WTC11 (cell line): Measurements from ENCODE around the gene OR52N1. TPM values are rescaled to one million over a fixed set of nuclear protein-coding genes. Genes with fewer than 3 reads are reported as not detected.

ENCODE experiments used
- ATAC-seq: fragments of 200-7000 bp; cut with Tn5 transposase; 2 replicates; pipeline ENCODE4 v1.10.0; 2021; ENCODE audit warnings: mild to moderate bottlenecking, moderate library complexity
- CTCF ChIA-PET: fragments of 300-600 bp; sonication (Branson Sonifier 250); formaldehyde crosslinking; loops from one replicate; lab custom pipeline; 2021; ENCODE audit warnings: antibody characterized with exemption; lab: Charles Lee
- POLR2A ChIA-PET: fragments of 350-600 bp; sonication (Branson Sonifier 250); formaldehyde crosslinking; loops from one replicate; lab custom pipeline; 2021; ENCODE audit warnings: antibody characterized with exemption; lab: Charles Lee
- DNase-seq: peaks from one replicate; pipeline ENCODE4 v3.0.0; 2021; ENCODE audit warnings: low spot score
- H3K27ac Mint-ChIP-seq: 2 replicates; pipeline ENCODE4 v1.8.0; 2021; ENCODE audit warnings: mixed read lengths
- H3K27me3 Mint-ChIP-seq: 2 replicates; pipeline ENCODE4 v1.8.0; 2021; ENCODE audit warnings: low read depth, mild to moderate bottlenecking, moderate library complexity, mixed read lengths
- H3K36me3 Mint-ChIP-seq: 2 replicates; pipeline ENCODE4 v1.8.0; 2021; ENCODE audit warnings: mixed read lengths
- H3K4me1 Mint-ChIP-seq: 2 replicates; pipeline ENCODE4 v1.8.0; 2022; ENCODE audit warnings: mixed read lengths
- H3K4me3 Mint-ChIP-seq: 2 replicates; pipeline ENCODE4 v1.8.0; 2021; ENCODE audit warnings: mild to moderate bottlenecking, moderate library complexity, mixed read lengths
- H3K9me3 Mint-ChIP-seq: 2 replicates; pipeline ENCODE4 v1.8.0; 2021; ENCODE audit warnings: mixed read lengths
- ETV6 ChIP-seq: sonication (generic); formaldehyde crosslinking; IDR thresholded peaks from 2 replicates; pipeline ENCODE4 v1.8.1; 2022; ENCODE audit warnings: mild to moderate bottlenecking, missing genetic modification reagents
- FOXP1 ChIP-seq: sonication (generic); formaldehyde crosslinking; IDR thresholded peaks from 2 replicates; pipeline ENCODE4 v1.8.0; 2022; ENCODE audit warnings: missing genetic modification reagents, mild to moderate bottlenecking, moderate library complexity, borderline replicate concordance
- GABPB1 ChIP-seq: sonication (generic); formaldehyde crosslinking; IDR thresholded peaks from 2 replicates; pipeline ENCODE4 v1.8.1; 2023; ENCODE audit warnings: mild to moderate bottlenecking, missing genetic modification reagents
- NFYB ChIP-seq: sonication (generic); formaldehyde crosslinking; conservative IDR thresholded peaks from 2 replicates; pipeline ENCODE4 v1.8.0; 2022; ENCODE audit warnings: low read depth, missing genetic modification reagents
- ZNF671 ChIP-seq: fragments of 250-450 bp; sonication (Bioruptor Pico); IDR thresholded peaks from 2 replicates; pipeline ENCODE4 v1.8.0; 2021; ENCODE audit warnings: mild to moderate bottlenecking
- total RNA-seq: library from RNA; stranded (reverse); gene quantifications from 3 replicates; pipeline ENCODE4 v1.2.3, GENCODE V29; 2021
- TF ChIP-seq, protein P1 (sequence below): sonication (generic); formaldehyde crosslinking; conservative IDR thresholded peaks from 2 replicates; pipeline ENCODE4 v1.8.1; 2023; ENCODE audit warnings: mild to moderate bottlenecking, low read depth, missing genetic modification reagents, moderate library complexity
- TF ChIP-seq, protein P2 (sequence below): sonication (generic); formaldehyde crosslinking; IDR thresholded peaks from 2 replicates; pipeline ENCODE4 v1.8.0; 2023; ENCODE audit warnings: missing genetic modification reagents, mild to moderate bottlenecking, borderline replicate concordance
- TF ChIP-seq, protein P3 (sequence below): sonication (generic); formaldehyde crosslinking; IDR thresholded peaks from 2 replicates; pipeline ENCODE4 v1.8.1; 2022; ENCODE audit warnings: low read depth, missing genetic modification reagents, borderline replicate concordance
- TF ChIP-seq, protein P4 (sequence below): fragments of 200-600 bp; IDR thresholded peaks from 2 replicates; pipeline ENCODE4 v1.8.0; 2022; ENCODE audit warnings: antibody characterized with exemption

Gene OR52N1
- total RNA-seq, 1 experiment from 2014 or later = not detected

DNA sequence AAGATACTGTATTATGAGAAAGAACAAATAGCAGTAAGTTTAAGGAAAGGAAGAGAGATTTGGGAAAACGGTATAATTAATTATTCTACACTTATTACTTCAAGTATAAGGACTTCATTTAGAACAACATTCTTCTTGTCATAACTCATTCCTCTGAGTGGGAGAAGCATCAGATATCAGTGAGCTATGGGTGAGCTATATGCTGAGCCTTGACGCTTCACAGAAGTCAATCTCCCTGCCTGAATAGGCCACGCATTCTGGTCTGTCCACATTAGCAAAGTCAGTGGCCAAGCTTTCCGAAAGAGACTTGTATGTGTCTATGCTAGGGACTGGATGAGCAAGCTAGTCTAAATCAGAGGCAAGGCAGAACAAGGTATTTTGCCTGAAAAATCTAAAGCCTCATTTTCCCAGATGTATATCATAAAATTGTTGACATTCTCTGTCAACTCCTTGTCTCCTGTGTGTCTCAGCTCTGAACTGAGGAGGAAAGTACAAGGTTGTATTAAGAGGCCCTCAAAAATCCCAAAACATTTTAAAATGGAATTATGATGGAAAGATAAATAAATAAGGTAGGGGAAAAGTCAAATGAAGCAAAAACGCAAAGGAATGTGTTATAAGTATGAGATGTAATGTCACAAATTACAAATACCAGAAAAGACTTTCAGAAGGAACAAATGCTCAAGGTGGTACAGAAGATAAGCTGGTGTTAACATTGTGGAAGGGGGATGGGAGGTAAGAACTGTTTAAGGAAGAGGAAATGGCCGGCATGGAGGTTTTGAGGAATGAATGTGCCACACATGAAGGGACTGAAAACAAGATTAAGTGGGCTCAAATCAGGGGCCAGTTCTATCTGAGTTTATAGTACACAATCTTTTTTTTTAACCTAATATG, 19.1 kb upstream of the OR52N1 start (continued):
- TF ChIP-seq, protein P1, sequence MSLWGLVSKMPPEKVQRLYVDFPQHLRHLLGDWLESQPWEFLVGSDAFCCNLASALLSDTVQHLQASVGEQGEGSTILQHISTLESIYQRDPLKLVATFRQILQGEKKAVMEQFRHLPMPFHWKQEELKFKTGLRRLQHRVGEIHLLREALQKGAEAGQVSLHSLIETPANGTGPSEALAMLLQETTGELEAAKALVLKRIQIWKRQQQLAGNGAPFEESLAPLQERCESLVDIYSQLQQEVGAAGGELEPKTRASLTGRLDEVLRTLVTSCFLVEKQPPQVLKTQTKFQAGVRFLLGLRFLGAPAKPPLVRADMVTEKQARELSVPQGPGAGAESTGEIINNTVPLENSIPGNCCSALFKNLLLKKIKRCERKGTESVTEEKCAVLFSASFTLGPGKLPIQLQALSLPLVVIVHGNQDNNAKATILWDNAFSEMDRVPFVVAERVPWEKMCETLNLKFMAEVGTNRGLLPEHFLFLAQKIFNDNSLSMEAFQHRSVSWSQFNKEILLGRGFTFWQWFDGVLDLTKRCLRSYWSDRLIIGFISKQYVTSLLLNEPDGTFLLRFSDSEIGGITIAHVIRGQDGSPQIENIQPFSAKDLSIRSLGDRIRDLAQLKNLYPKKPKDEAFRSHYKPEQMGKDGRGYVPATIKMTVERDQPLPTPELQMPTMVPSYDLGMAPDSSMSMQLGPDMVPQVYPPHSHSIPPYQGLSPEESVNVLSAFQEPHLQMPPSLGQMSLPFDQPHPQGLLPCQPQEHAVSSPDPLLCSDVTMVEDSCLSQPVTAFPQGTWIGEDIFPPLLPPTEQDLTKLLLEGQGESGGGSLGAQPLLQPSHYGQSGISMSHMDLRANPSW (CRISPR knock-in tag) = no peak
- TF ChIP-seq NFYB (CRISPR knock-in tag) = no peak

DNA sequence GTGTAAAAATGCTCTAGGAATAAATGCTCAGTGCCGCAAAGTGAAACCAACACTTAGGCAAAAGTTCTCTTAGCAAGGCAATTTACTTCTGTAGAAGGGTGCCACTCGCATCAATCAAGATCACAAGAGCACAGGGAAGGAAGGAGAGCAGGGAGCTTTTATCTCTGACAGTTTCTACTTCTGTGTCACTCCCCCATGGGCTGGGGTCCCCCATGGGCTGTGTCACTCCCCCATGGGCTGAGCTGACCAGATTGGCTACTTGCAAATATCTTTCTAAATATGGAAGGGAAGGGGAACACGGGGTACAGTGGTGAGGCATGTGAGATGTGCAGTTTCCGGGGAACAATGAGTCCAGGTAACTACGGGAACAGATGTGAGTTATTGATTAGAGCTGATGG, 18.1 kb upstream of the OR52N1 start:
- 0 out of 2 replicates have a peak, but pooled peaks cover 5% of the 10 kb centered on the region for H3K36me3 Mint-ChIP-seq
- DNase-seq = no peak
- H3K4me3 Mint-ChIP-seq = peak overlapping the region; percentile 85
- peaks cover 6% of the 10 kb centered on the region for H3K9me3 Mint-ChIP-seq
- H3K27ac Mint-ChIP-seq = no peak overlapping the region
- peaks cover 40% of the 10 kb centered on the region for H3K4me1 Mint-ChIP-seq
- TF ChIP-seq FOXP1 (no peak), ETV6 (CRISPR knock-in tag) (no peak), ZNF671 (no peak)
- TF ChIP-seq, protein P2, sequence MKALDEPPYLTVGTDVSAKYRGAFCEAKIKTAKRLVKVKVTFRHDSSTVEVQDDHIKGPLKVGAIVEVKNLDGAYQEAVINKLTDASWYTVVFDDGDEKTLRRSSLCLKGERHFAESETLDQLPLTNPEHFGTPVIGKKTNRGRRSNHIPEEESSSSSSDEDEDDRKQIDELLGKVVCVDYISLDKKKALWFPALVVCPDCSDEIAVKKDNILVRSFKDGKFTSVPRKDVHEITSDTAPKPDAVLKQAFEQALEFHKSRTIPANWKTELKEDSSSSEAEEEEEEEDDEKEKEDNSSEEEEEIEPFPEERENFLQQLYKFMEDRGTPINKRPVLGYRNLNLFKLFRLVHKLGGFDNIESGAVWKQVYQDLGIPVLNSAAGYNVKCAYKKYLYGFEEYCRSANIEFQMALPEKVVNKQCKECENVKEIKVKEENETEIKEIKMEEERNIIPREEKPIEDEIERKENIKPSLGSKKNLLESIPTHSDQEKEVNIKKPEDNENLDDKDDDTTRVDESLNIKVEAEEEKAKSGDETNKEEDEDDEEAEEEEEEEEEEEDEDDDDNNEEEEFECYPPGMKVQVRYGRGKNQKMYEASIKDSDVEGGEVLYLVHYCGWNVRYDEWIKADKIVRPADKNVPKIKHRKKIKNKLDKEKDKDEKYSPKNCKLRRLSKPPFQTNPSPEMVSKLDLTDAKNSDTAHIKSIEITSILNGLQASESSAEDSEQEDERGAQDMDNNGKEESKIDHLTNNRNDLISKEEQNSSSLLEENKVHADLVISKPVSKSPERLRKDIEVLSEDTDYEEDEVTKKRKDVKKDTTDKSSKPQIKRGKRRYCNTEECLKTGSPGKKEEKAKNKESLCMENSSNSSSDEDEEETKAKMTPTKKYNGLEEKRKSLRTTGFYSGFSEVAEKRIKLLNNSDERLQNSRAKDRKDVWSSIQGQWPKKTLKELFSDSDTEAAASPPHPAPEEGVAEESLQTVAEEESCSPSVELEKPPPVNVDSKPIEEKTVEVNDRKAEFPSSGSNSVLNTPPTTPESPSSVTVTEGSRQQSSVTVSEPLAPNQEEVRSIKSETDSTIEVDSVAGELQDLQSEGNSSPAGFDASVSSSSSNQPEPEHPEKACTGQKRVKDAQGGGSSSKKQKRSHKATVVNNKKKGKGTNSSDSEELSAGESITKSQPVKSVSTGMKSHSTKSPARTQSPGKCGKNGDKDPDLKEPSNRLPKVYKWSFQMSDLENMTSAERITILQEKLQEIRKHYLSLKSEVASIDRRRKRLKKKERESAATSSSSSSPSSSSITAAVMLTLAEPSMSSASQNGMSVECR (CRISPR knock-in tag) = no peak
- TF ChIP-seq, protein P3, sequence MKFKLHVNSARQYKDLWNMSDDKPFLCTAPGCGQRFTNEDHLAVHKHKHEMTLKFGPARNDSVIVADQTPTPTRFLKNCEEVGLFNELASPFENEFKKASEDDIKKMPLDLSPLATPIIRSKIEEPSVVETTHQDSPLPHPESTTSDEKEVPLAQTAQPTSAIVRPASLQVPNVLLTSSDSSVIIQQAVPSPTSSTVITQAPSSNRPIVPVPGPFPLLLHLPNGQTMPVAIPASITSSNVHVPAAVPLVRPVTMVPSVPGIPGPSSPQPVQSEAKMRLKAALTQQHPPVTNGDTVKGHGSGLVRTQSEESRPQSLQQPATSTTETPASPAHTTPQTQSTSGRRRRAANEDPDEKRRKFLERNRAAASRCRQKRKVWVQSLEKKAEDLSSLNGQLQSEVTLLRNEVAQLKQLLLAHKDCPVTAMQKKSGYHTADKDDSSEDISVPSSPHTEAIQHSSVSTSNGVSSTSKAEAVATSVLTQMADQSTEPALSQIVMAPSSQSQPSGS (CRISPR knock-in tag) = no peak
- POLR2A ChIA-PET = interaction anchor here (0.6 kb wide), 1 partner anchor 1201 kb away, joined by 3 read pairs; the partner anchor contains the start of gene TRIM68
- H3K27me3 Mint-ChIP-seq = no peaks in the 10 kb centered on the region; the same call in 1 of the 2 replicates
- ATAC-seq = no peak
- CTCF ChIA-PET = interaction anchor here (1.0 to 1.8 kb wide), 4 partner anchors 82 to 554 kb away, joined by 3 to 7 read pairs (median 5); partner anchors contain the start of gene TRIM5

DNA sequence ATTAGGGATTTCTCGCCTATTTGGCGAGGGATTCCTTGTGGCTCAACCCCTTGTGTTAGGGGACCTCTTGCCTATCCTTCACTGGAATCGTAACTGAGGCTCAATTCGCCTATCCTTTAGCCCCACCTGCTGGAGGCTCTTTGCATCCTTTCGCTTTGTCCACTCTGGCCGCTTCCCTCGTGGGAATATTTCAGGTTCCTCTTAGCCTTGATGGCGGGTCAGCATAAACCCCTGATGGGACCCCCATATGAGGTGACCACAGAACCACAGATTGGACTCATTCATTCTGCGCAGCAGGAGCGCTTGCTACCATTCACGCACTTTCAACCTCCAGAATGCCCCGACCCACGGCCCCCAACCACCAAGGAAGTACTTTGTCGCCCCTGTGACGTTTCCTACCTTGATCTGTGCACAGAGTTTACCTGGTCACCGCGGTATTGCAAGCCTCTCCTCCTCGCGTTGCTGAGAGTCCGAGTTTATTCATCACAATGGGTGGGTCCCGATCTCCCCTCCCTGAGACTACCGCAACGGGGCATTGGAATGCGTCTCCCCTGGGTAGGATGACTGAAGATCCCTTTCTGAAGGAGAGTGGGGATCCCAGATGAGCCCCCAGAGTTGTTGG, 17.5 kb upstream of the OR52N1 start, which contains the start of gene OR52N2:
TSS of gene OR52N2 (plus strand) at position 425 of the 622 bp plus-strand sequence. CDS start 11,412 bp downstream, outside the sequence.
- Mint-ChIP-seq H3K4me1 (peaks cover 35% of the 10 kb centered on the region), H3K27ac (no peak within 1 kb of the TSS), H3K36me3 (peaks cover 6% of the 10 kb centered on the region; the same call in 1 of the 2 replicates), H3K4me3 (peak within 1 kb of the TSS; percentile 85), H3K27me3 (no peaks in the 10 kb centered on the region; the same call in 1 of the 2 replicates), H3K9me3 (peaks cover 11% of the 10 kb centered on the region)
- POLR2A ChIA-PET = no interaction called here
- peak; percentile 84 for ATAC-seq
- DNase-seq = peak; percentile 80
- no peak for TF ChIP-seq FOXP1
- no peak for TF ChIP-seq GABPB1 (CRISPR knock-in tag)
- TF ChIP-seq, protein P4, sequence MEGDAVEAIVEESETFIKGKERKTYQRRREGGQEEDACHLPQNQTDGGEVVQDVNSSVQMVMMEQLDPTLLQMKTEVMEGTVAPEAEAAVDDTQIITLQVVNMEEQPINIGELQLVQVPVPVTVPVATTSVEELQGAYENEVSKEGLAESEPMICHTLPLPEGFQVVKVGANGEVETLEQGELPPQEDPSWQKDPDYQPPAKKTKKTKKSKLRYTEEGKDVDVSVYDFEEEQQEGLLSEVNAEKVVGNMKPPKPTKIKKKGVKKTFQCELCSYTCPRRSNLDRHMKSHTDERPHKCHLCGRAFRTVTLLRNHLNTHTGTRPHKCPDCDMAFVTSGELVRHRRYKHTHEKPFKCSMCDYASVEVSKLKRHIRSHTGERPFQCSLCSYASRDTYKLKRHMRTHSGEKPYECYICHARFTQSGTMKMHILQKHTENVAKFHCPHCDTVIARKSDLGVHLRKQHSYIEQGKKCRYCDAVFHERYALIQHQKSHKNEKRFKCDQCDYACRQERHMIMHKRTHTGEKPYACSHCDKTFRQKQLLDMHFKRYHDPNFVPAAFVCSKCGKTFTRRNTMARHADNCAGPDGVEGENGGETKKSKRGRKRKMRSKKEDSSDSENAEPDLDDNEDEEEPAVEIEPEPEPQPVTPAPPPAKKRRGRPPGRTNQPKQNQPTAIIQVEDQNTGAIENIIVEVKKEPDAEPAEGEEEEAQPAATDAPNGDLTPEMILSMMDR = peak; percentile 70
- CTCF ChIA-PET = interaction anchor here (1.0 to 1.2 kb wide), 2 partner anchors 124 to 554 kb away, joined by 3 to 5 read pairs; partner anchors contain the start of gene TRIM5
